Stimulated activated CD4-positive, alpha-beta T cell treated with anti-CD3 and anti-CD28 coated beads, Interleukin-4, amount 100 ng/mL, for 48 hours (primary cell): Measurements from ENCODE around the gene LEMD1.

ENCODE experiments used
- DNase-seq, 2 donors: peaks; one replicate each; pipeline ENCODE4 v3.0.0-alpha.2; 2020; ENCODE audit warnings: low read depth in 2 of 2

Gene LEMD1

DNA sequence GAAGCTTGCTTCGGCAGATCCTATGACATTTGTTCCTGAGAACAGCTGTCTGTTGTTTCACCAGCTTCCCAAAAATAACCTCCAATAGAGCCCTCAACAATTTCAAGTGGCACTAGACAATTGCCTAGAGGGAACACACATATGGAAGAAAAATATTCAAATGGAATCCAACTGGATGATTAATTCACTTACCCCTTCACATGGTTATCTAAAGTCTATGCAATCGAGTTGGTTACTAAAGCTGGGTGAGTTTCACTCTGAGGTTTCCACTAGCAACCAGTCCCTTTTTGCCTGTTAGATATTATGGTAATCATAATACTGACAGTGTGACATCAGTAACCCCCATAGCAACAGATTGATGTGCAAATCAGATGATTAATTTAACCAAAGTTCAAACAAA, at the start of gene LEMD1:
Gene LEMD1 (minus strand): TSS at position 259 of the 400 bp plus-strand sequence. CDS start 1,520 bp downstream, outside the sequence.
- DNase-seq, result no peak

- DNase-seq, result no peak
Measured at GRCh38 chr1:205470131-205470530, 48.3 kb upstream of the LEMD1 start.

GRCh38 chr1:205466595-205467220, 44.9 kb upstream of the LEMD1 start:
- no peak for DNase-seq

GRCh38 chr1:205465392-205465791, 43.5 kb upstream of the LEMD1 start:
- DNase-seq, result no peak

DNA sequence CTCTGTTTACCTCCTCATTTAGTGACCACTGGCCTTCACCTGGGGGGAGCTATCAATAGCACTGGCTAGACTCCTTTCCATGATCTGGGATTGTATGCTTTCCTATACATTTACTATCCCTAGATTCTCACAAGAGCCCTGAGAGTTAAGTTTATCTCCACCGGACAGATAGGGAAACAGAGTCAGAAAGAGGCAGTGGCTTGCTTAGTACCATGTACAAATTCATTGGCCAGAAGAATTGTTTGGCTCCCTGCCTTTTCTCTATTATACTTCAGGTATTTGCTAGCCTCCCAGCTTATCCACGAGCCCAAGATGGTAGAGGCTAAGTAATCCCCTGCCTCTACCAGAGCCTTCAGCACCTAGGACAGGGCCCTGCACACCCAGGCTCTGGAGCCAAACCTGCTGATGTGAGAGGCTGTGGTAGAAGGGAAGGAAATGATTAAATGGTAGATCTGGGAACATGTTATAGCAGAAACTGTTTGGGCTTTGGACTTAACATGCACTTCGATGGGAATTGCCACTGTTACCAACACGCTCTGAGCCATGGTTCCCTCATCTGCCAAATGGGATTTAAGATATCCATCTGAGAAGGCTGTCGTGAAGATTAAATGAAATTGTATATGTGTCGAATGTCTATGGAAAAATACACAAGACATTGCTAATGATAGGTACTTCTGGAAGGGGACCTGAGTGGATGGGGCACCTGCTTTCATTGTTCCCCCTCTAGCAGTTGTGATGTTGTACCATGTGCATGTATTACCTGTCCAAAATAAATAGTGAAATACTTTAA, 37.1 kb upstream of the LEMD1 start:
- DNase-seq, result no peak

- DNase-seq, result no peak
Measured at GRCh38 chr1:205456868-205457745, 35.3 kb upstream of the LEMD1 start.

GRCh38 chr1:205456383-205456867, 34.6 kb upstream of the LEMD1 start:
- DNase-seq, result no peak

DNA sequence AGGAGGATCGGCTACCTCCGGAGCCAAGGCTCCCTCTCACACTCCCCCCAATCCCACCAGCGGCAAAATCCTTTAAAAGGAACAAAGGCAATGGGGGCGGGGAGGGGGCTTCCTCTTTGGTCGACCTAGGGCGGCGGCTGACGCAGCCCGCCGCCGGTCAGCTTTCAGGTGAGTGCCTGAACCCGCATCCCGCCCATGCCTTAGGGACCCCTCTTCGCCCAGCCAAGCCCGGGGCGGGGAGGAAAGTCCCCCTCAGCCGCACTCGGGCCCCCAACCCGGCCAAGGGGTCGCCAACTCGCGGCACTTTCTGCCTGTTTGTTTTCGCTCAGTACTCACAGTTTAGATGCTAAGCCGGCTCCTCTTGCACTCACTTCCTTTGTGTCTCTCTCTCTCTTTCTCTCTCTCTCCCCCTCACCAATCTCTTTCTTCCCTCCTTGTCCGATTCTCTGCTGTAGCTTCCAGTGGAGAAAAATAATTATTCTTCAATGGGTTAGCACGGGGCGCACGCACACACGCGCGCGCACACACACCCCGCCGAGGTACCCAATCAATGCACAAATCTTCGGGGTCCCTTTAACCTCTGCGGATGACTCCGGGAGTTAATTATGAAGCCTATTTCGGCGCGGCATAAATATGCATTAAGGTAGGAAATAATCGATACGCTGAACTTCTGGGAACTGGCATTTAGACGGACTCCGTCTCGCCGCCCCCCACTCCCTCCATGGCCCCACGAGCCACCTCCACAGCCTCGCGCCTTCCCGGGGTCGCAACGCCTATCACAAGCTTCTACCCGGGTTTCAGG, 33.9 kb upstream of the LEMD1 start, which contains the start of gene BLACAT1:
Gene BLACAT1 (minus strand): TSS at position 465 of the 802 bp plus-strand sequence.
- DNase-seq, result no peak

DNA sequence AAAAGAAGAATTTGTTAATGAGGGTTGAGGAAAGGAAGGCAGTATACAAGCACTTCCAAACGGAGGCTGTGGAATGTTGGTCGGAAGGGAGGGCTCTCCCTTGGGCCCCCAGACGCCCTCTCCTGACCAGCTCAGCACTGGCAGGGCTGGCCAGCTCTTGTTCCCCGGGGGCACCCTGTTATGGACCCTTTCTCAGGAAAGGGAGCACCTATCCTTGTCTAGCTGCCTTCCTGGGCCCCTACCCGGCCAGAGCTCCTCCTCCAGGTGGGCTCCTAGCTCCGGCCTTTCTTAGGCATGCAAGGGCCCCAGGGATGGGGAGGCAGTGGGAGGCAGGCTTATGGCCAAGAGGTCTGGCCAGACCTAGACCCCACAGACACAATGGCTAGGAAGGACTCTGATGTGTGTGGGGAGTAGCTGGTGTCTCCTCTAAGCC, 33.1 kb upstream of the LEMD1 start:
- DNase-seq, result no peak

DNA sequence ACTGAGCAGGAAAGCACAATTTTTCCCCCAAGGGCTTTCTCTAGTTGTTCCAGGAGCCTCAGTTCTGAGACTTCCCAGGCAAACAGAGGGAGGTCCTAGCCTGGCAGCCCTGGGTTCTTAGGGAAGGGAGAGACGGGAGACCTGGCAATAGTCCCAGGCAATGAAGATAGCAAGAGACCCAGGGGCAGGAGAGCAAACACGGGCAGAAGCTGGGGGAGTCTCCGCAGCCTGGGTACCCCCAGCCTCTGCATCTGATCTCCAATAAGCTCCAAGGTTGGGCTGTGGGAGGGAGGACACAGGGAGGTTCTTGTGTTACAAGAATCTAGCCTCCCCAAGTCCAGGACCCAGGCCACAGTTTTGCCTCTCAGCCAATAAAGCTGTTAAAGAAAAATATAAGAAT, 31.6 kb upstream of the LEMD1 start:
- no peak for DNase-seq

GRCh38 chr1:205452933-205453332, 31.1 kb upstream of the LEMD1 start:
- DNase-seq, result no peak

DNA sequence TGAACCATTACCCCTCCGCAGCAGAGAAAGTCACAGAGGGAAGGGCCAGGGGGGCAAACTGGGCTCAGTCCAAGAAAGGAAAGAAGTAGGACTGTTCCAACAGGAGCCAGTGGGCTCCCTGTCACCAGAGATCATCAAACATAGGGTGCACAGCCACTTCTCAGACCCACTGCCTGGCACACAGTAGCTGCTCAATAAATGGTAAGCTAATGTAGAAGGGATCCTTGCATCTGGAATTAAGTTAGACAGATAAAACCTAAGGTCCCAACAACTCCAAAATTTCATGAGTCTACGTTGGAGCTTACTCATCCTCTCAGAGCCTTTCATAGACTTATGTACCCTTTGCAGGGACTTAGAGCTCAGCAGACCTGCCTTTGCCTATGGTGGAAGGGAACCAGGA, 30.5 kb upstream of the LEMD1 start:
- DNase-seq, result no peak

DNA sequence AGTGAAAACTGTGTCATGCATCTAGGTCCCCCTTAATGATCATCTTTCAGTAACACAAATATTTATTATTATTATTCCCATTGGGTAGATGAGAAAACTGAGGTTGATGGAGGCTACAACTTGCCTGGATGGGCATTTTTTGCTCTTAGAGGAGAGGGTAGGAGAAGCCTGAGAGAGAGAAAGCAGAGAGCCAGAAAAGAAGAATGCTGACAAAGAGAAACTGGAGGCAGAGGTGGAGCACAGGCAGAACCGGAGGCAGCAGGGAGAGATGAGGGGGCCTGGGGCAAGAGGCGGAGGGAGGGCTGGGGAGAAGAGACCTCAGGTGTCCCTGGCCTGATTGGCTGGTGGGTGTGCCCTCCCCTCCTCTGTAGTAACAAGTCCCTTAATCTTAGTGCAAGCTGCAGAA, 29.9 kb upstream of the LEMD1 start:
- DNase-seq, result no peak

- DNase-seq, result no peak
Measured at GRCh38 chr1:205451202-205451601, 29.3 kb upstream of the LEMD1 start.

GRCh38 chr1:205450448-205450847, 28.6 kb upstream of the LEMD1 start:
- no peak for DNase-seq

GRCh38 chr1:205449750-205450443, 28.0 kb upstream of the LEMD1 start:
- DNase-seq, result peak; percentile 19 to 23

DNA sequence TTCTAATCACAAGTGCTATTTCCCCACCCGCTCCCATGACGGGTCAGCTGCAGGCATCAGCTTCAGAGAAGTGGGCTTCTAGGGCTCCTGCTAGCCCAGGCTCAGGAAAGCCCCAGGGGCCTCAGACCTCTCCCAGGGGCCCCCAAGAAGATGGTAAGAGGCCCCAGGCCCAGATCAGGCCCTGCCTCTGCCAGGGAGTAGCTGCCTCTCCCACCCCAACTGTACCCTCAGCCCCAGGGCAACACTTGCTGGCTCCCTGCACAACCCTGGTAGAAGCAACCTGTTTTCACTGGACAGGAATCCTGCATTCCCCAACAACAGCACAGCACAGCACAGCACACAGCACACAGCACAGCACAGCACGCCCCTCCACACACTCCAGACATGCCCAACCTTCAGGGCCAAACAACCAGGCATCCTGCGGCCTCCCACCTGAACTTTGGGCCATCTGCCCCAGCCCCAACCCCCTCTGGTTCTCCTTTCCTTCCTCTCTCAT, 27.4 kb upstream of the LEMD1 start:
- no peak for DNase-seq

DNA sequence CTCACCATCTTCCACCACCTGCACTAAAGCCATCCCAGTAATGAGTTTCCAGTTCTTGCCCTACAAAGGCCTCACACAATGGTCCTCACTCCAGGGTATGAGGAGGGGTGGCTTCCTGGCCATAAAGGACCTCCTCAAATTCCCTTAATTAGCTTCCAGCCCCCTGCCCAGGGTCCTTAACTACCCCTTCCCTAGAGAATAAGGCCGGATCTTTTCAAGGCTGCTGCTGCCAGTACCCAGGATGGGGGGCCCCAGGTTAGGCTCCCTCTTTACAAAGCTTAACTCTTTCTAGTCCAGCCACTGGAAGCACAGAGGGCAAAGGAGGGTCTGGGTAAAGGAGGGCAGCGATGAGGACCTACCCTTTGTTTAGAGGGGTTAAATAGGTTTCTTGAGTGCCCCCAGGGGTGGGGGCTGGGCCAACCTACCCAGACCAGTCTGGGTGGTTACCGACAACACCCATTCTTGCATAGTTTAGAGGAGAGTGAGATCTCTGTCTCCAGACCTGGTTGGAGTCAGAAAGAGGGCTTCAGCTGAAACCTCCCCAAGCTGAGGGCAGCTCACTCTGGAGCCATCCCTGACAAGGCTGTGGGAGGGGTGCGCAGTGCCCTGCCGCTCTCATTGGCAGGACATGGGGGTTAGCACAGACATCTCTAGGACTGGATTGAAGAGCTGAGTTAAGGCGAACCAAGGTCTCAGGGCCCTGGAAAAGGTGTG, 26.8 kb upstream of the LEMD1 start:
- DNase-seq, result no peak

DNA sequence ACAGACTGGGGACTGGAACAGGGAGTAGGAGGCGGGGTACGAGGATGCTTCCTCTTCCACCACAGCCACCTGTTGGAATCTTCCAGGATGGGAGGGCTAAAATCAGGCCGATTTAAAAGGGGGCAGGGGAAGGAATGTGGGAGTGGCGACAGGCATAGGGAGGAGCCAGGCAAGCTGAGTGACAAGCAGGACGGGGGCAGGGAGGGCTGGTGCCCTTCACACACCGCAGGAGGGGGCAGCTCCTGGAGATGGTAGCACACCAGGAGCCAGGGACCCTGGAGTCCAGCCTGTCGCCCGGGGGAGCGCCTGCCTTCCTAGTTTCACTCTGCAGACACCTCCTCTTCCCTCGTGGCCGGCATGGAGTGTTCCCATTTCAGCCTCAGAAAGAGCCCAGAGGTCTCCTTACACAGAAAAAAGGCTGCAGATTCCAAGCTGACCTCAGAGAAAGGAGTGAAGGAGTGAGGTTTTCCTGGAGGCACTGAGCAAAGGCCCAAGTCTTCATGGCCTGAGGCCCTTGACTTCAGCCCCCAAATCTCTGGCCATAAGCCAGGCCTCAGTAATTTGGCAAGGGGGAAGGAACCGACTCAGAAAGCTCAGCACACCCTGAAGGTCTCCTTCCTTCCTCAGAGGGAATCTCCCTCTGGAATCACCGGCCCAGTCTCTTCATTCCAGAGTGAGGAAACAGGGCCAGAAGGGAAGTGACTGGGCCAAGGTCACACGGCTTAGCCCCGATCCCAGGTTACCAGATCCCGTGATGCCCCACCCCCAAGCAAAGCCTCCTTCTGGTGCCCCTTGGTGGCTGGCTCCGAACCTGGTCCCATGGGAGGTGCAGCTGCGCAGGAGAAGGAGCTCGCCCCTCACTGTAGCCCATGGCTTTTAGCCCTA, 25.8 kb upstream of the LEMD1 start:
- DNase-seq, result no peak
